ENCODE measurements around the gene DNAJC8. TPM values are rescaled to one million over a fixed set of nuclear protein-coding genes. Genes with fewer than 3 reads are reported as not detected.

Gene DNAJC8
- total RNA-seq: 50.2 and 59.8 TPM in 2 replicates

GRCh38 chr1:28232558-28233263 is at the start of gene DNAJC8:
Gene DNAJC8, minus strand, starts transcription at chr1:28233029. Its CDS starts 31 bp downstream, at chr1:28232998.

DNA sequence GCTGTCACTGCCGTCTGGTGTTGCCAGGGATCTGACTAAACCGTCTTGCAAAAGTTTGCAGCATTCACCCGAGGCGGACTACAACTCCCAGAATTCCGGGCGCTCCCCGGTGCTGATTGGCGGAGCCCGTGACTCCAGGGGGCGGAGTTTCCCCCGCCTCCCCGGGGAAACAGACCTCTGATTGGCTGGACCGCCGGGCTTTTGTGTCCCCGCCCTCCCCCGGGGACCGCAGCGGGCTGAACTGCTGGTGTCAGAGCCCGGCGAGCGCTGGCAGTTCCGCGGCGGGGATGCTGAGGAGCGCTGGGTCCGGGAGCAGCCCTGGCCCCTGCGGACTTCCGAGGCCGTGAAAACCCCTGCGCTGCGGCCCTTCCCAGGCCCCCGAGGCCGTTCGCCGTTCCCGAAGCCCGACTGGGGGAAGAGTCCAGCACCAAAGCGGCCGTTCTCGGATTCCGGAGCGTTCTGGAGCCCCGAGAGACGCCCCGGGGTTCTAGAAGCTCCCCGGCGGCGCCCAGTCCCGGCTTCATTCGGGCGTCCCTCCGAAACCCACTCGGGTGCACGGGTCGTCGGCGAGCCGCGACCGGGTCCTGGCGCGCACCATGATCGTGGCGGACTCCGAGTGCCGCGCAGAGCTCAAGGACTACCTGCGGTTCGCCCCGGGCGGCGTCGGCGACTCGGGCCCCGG is 26.6 kb upstream of the DNAJC8 start, which contains the start of gene SESN2:
TSS of gene SESN2 (plus strand) at position 267 of the 682 bp plus-strand sequence. CDS start at position 597, 330 bp downstream.

GRCh38 chr1:28235755-28236655 is 3.2 kb upstream of the DNAJC8 start, which contains the start of gene ATP5IF1:
Gene ATP5IF1, plus strand, starts transcription at chr1:28236124. Its CDS starts 60 bp downstream, at chr1:28236184.

GRCh38 chr1:28176492-28177470 is 56.0 kb downstream of the DNAJC8 start, which contains the start of gene PTAFR:
Gene PTAFR, minus strand, starts transcription at chr1:28176690. Its CDS starts 25,669 bp downstream, at chr1:28151021.

Other genes starting within 250 kb of the DNAJC8 start
- gene EYA3, start 144.4 kb downstream of the DNAJC8 start, total RNA-seq: 8.7 and 9.8 TPM in 2 replicates
- not detected in 2 replicates for gene PTAFR, start 56.3 kb downstream of the DNAJC8 start, total RNA-seq
- 207 and 222 TPM in 2 replicates for gene ATP5IF1, start 3.1 kb upstream of the DNAJC8 start, total RNA-seq
- gene SESN2, start 26.5 kb upstream of the DNAJC8 start, total RNA-seq: 21.3 and 23.9 TPM in 2 replicates
- 13.1 and 15.4 TPM in 2 replicates for gene MED18, start 96.0 kb upstream of the DNAJC8 start, total RNA-seq
- 6.6 and 8.3 TPM in 2 replicates for gene PHACTR4, start 136.7 kb upstream of the DNAJC8 start, total RNA-seq

Measured in cardiac ventricle fibroblast (primary cell).